Caco-2 (cell line): ENCODE data around the gene ADGB. TPM values are rescaled to one million over a fixed set of nuclear protein-coding genes. Genes with fewer than 3 reads are reported as not detected.

ENCODE experiments used
- BruUV-seq: library from RNA; stranded (reverse); fragments of 400-500 nt; replicated peaks from 2 replicates; lab custom pipeline; 2021; lab: Mats Ljungman, UMichigan
- CTCF ChIA-PET: fragments of 300-600 bp; sonication (Branson Sonifier 250); formaldehyde crosslinking; loops from one replicate; lab custom pipeline; 2022; ENCODE audit warnings: antibody characterized with exemption; lab: Charles Lee
- POLR2A ChIA-PET: fragments of 300-600 bp; sonication (Branson Sonifier 250); formaldehyde crosslinking; loops from one replicate; lab custom pipeline; 2022; ENCODE audit warnings: antibody characterized with exemption; lab: Charles Lee
- DNase-seq, 2 experiments: peaks; one replicate each; pipeline versions ENCODE4 v3.0.0 to v3.0.0-alpha.2; 2020 to 2022
- H3K27me3 ChIP-seq: replicated peaks from 2 replicates; pipeline ENCODE4 v1.6.0; 2011; ENCODE audit warnings: low read length; ENCODE audit not compliant: control insufficient read depth, insufficient read depth
- H3K36me3 ChIP-seq: 2 replicates; pipeline ENCODE4 v1.5.1; 2011; ENCODE audit warnings: low read length; ENCODE audit not compliant: control insufficient read depth, insufficient read depth
- H3K4me1 ChIP-seq: fragments of 250-450 bp; sonication (Bioruptor Pico); 2 replicates; pipeline ENCODE4 v1.5.1; 2020; ENCODE audit warnings: mild to moderate bottlenecking
- H3K4me3 ChIP-seq: 2 replicates; pipeline ENCODE4 v1.5.1; 2011; ENCODE audit warnings: low read depth, mild to moderate bottlenecking, control low read depth, low read length
- H3K9me3 ChIP-seq: fragments of 250-450 bp; sonication (Bioruptor Pico); 2 replicates; pipeline ENCODE4 v1.5.1; 2020; ENCODE audit warnings: mild to moderate bottlenecking, moderate library complexity
- H3K27ac Mint-ChIP-seq: one replicate; pipeline ENCODE4 v1.8.0; 2022; ENCODE audit warnings: mixed read lengths; ENCODE audit not compliant: unreplicated experiment
- H3K27me3 Mint-ChIP-seq: one replicate; pipeline ENCODE4 v1.8.0; 2022; ENCODE audit warnings: mixed read lengths; ENCODE audit not compliant: insufficient read depth, unreplicated experiment
- H3K36me3 Mint-ChIP-seq: one replicate; pipeline ENCODE4 v1.8.0; 2022; ENCODE audit warnings: mild to moderate bottlenecking, mixed read lengths; ENCODE audit not compliant: insufficient read depth, unreplicated experiment
- H3K4me1 Mint-ChIP-seq: one replicate; pipeline ENCODE4 v1.8.0; 2022; ENCODE audit warnings: low read depth, mixed read lengths; ENCODE audit not compliant: unreplicated experiment
- H3K4me3 Mint-ChIP-seq: one replicate; pipeline ENCODE4 v1.8.0; 2022; ENCODE audit warnings: mild to moderate bottlenecking, moderate library complexity, mixed read lengths; ENCODE audit not compliant: unreplicated experiment
- H3K9me3 Mint-ChIP-seq: one replicate; pipeline ENCODE4 v1.8.0; 2022; ENCODE audit warnings: mixed read lengths; ENCODE audit not compliant: unreplicated experiment
- CTCF ChIP-seq, 2 experiments: fragments of 200-600 bp in 1 of 2; IDR thresholded peaks; 1 replicate in 1 of 2; 2 replicates in 1 of 2; pipeline versions ENCODE4 v1.5.1 to v1.8.0; 2011 to 2022; ENCODE audit warnings: antibody characterized with exemption in 1 of 2, control low read depth in 1 of 2, inconsistent platforms in 1 of 2, low read depth in 1 of 2, low read length in 1 of 2, mild to moderate bottlenecking in 1 of 2, moderate library complexity in 1 of 2; ENCODE audit not compliant: insufficient read depth in 1 of 2, severe bottlenecking in 1 of 2, unreplicated experiment in 1 of 2
- intact Hi-C: fragments of 100-400 bp; cut with micrococcal nuclease; formaldehyde crosslinking; loops from one replicate; pipeline ENCODE4 v1.10.0; 2022; ENCODE audit not compliant: unreplicated experiment
- total RNA-seq: library from RNA; stranded (reverse); gene quantifications from 2 replicates; pipeline ENCODE4 v1.2.3, GENCODE V29; 2022

Gene ADGB
- total RNA-seq, 1 experiment from 2014 or later, result not detected

GRCh38 chr6:146602526-146602925, 3.8 kb downstream of the ADGB start:
- no peaks in the 10 kb centered on the region for H3K9me3 ChIP-seq
- H3K36me3 ChIP-seq, result no peaks in the 10 kb centered on the region
- intact Hi-C loops, result no loop called here
- BruUV-seq, result no TSS peak
- no peak for TF ChIP-seq CTCF (IDR thresholded peaks at IDR 0.05; ENCODE audit: insufficient read depth in 1 of 2, low read depth in 1 of 2, low read length in 1 of 2, severe bottlenecking in 1 of 2, unreplicated experiment in 1 of 2)
- Mint-ChIP-seq H3K27me3 (peaks cover 11% of the 10 kb centered on the region), H3K9me3 (no peaks in the 10 kb centered on the region), H3K27ac (no peak overlapping the region), H3K4me1 (peaks cover 12% of the 10 kb centered on the region), H3K36me3 (no peaks in the 10 kb centered on the region), H3K4me3 (no peak overlapping the region)
- no peak overlapping the region for H3K4me3 ChIP-seq
- no peaks in the 10 kb centered on the region for H3K27me3 ChIP-seq
- ChIA-PET CTCF (no interaction called here), POLR2A (no interaction called here)
- H3K4me1 ChIP-seq, result no peaks in the 10 kb centered on the region
- no peak for DNase-seq

GRCh38 chr6:146613947-146614346, 15.2 kb downstream of the ADGB start:
- no peaks in the 10 kb centered on the region for H3K36me3 Mint-ChIP-seq
- no peaks in the 10 kb centered on the region for H3K27me3 ChIP-seq
- no peak overlapping the region for H3K4me3 ChIP-seq
- no peaks in the 10 kb centered on the region for H3K4me1 Mint-ChIP-seq
- H3K27me3 Mint-ChIP-seq, result peaks cover 7% of the 10 kb centered on the region
- H3K27ac Mint-ChIP-seq, result no peak overlapping the region
- TF ChIP-seq CTCF (IDR thresholded peaks at IDR 0.05; ENCODE audit: insufficient read depth in 1 of 2, low read depth in 1 of 2, low read length in 1 of 2, severe bottlenecking in 1 of 2, unreplicated experiment in 1 of 2), result no peak
- BruUV-seq, result no TSS peak
- intact Hi-C loops, result no loop called here
- H3K4me1 ChIP-seq, result no peaks in the 10 kb centered on the region
- ChIA-PET CTCF (no interaction called here), POLR2A (no interaction called here)
- DNase-seq, result no peak
- H3K4me3 Mint-ChIP-seq, result no peak overlapping the region
- H3K9me3 ChIP-seq, result no peaks in the 10 kb centered on the region
- H3K9me3 Mint-ChIP-seq, result no peaks in the 10 kb centered on the region
- H3K36me3 ChIP-seq, result no peaks in the 10 kb centered on the region

- Histone ChIP-seq H3K27me3 (no peaks in the 10 kb centered on the region), H3K4me1 (no peaks in the 10 kb centered on the region), H3K4me3 (no peak overlapping the region), H3K36me3 (no peaks in the 10 kb centered on the region), H3K9me3 (no peaks in the 10 kb centered on the region)
- BruUV-seq, result no TSS peak
- Mint-ChIP-seq H3K9me3 (no peaks in the 10 kb centered on the region), H3K27ac (no peak overlapping the region), H3K27me3 (peaks cover 4% of the 10 kb centered on the region), H3K4me3 (no peak overlapping the region), H3K4me1 (no peaks in the 10 kb centered on the region), H3K36me3 (no peaks in the 10 kb centered on the region)
- no peak for TF ChIP-seq CTCF (IDR thresholded peaks at IDR 0.05; ENCODE audit: insufficient read depth in 1 of 2, low read depth in 1 of 2, low read length in 1 of 2, severe bottlenecking in 1 of 2, unreplicated experiment in 1 of 2)
- POLR2A ChIA-PET, result no interaction called here
- CTCF ChIA-PET, result no interaction called here
- intact Hi-C loops, result no loop called here
- no peak for DNase-seq
Observed at GRCh38 chr6:146620655-146621054, 21.9 kb downstream of the ADGB start.
